ENCODE measurements around the gene SEC14L1. TPM values are rescaled to one million over a fixed set of nuclear protein-coding genes. Genes with fewer than 3 reads are reported as not detected.

Gene SEC14L1
- total RNA-seq, 1 experiment from 2014 or later, result 58.6 TPM

DNA sequence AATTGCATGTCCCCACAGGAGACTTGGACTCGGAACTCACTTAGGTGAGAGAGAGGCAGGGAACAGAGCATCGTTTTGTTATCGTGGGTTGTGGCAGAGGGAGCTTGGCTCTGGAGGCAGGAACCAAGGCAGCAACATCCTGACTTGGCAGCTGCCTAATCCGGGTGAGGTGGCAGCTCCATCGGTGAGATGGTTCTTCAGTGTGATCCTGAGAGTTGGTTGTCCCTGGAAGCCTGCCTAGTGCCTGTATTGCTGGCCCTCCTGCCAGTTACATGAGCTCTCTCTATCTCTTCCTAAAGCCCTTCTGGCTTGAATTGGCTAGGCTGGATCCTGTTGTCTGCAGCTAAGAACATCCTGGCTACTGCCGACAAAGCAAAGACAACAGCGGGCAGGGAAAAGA lies 19.9 kb upstream of the SEC14L1 start:
- H3K9me3 Mint-ChIP-seq, result no peaks in the 10 kb centered on the region
- Histone ChIP-seq H3K23me2 (ENCODE audit: insufficient read length, low read depth, low read length, poor library complexity, severe bottlenecking) (no peaks in the 10 kb centered on the region), H3K79me1 (ENCODE audit: insufficient read depth, low read depth, low read length, poor library complexity, severe bottlenecking) (no peaks in the 10 kb centered on the region), H3K23ac (ENCODE audit: insufficient read length, low read depth, low read length) (no peak overlapping the region), H2BK120ac (ENCODE audit: low read depth, low read length, poor library complexity, severe bottlenecking) (no peak overlapping the region), H2BK5ac (ENCODE audit: insufficient read length, low read length) (no peak overlapping the region), H3K14ac (ENCODE audit: insufficient read depth, low read length) (no peak overlapping the region), H3K4me2 (ENCODE audit: insufficient read depth, insufficient read length, low read length) (no peak overlapping the region), H4K8ac (replicated peaks; ENCODE audit: insufficient read length, low read depth, low read length) (no peak overlapping the region), H2BK12ac (ENCODE audit: insufficient read length, low read depth, low read length) (no peak overlapping the region), H3K27me3 (ENCODE audit: insufficient read depth, low read length) (no peaks in the 10 kb centered on the region), H3K9ac (ENCODE audit: extremely low read depth, insufficient read length, low read length) (no peak overlapping the region), H3K18ac (ENCODE audit: insufficient read length, low read depth, low read length) (no peak overlapping the region), H3K27ac (ENCODE audit: insufficient read length, low read depth, low read length) (no peak overlapping the region), H3K4ac (ENCODE audit: low read depth, low read length) (no peak overlapping the region), H3K56ac (ENCODE audit: insufficient read length, low read depth, low read length) (no peak overlapping the region), H3T11ph (ENCODE audit: low read length) (no peak overlapping the region), H3K9me3 (ENCODE audit: control insufficient read depth, low read depth, low read length) (no peaks in the 10 kb centered on the region), H4K91ac (ENCODE audit: insufficient read length, low read depth, low read length) (no peak overlapping the region), H4K20me1 (ENCODE audit: control insufficient read depth, insufficient read depth, insufficient read length) (no peaks in the 10 kb centered on the region), H2BK20ac (ENCODE audit: low read depth, low read length, poor library complexity, severe bottlenecking) (no peak overlapping the region), H2AFZ (ENCODE audit: low read length) (no peak overlapping the region), H4K5ac (ENCODE audit: insufficient read length, low read depth, low read length) (no peak overlapping the region), H2AK5ac (ENCODE audit: insufficient read length, low read length) (no peak overlapping the region), H2BK15ac (ENCODE audit: low read depth, low read length) (no peak overlapping the region), H3K4me1 (ENCODE audit: insufficient read depth, low read length) (no peaks in the 10 kb centered on the region), H3K79me2 (ENCODE audit: insufficient read depth, low read length) (no peaks in the 10 kb centered on the region)
- no peak overlapping the region; a peak in 1 of 7 replicates for H3K27ac Mint-ChIP-seq
- H3K4me1 Mint-ChIP-seq, result no peaks in the 10 kb centered on the region
- H3K27me3 Mint-ChIP-seq (ENCODE audit: low read depth), result no peaks in the 10 kb centered on the region; the same call in 1 of the 2 replicates
- WGBS (ENCODE audit: extremely low coverage, insufficient read length, low lambda C conversion rate), result no CpG with 5 or more reads among the region's 7 CpGs
- no peak overlapping the region for H3K4me3 Mint-ChIP-seq
- DNase-seq, result no peak
- no peaks in the 10 kb centered on the region for H3K36me3 Mint-ChIP-seq (ENCODE audit: insufficient read depth in 1 of 3, low read depth in 3 of 3)
- TF ChIP-seq, protein P1, sequence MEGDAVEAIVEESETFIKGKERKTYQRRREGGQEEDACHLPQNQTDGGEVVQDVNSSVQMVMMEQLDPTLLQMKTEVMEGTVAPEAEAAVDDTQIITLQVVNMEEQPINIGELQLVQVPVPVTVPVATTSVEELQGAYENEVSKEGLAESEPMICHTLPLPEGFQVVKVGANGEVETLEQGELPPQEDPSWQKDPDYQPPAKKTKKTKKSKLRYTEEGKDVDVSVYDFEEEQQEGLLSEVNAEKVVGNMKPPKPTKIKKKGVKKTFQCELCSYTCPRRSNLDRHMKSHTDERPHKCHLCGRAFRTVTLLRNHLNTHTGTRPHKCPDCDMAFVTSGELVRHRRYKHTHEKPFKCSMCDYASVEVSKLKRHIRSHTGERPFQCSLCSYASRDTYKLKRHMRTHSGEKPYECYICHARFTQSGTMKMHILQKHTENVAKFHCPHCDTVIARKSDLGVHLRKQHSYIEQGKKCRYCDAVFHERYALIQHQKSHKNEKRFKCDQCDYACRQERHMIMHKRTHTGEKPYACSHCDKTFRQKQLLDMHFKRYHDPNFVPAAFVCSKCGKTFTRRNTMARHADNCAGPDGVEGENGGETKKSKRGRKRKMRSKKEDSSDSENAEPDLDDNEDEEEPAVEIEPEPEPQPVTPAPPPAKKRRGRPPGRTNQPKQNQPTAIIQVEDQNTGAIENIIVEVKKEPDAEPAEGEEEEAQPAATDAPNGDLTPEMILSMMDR (conservative IDR thresholded peaks at IDR 0.05), result no peak
